Adrenal gland (tissue), 12 donors: ENCODE data around the gene MON1B. TPM values are rescaled to one million over a fixed set of nuclear protein-coding genes. Genes with fewer than 3 reads are reported as not detected.

ENCODE experiments used
- DNase-seq, 7 donors: peaks; one replicate each; pipeline ENCODE4 v3.0.0-alpha.2; 2019 to 2020
- H3K27ac ChIP-seq, 5 donors: fragments of 200-600 bp; sonication (generic) in 4 of 5; 1 replicate in 3 of 5; 2 replicates in 2 of 5; pipeline versions ENCODE4 v1.5.1 to v1.8.0; 2016 to 2020; ENCODE audit warnings: mild to moderate bottlenecking in 1 of 5
- H3K27me3 ChIP-seq: fragments of 200-600 bp; 2 replicates; pipeline ENCODE4 v1.8.0; 2021
- H3K36me3 ChIP-seq, 2 donors: fragments of 200-600 bp; replicated peaks in 1 of 2; 1 replicate in 1 of 2; 2 replicates in 1 of 2; pipeline versions ENCODE4 v1.5.1 to v1.8.0; 2018 to 2022
- H3K4me1 ChIP-seq, 2 donors: fragments of 200-600 bp; replicated peaks in 1 of 2; 1 replicate in 1 of 2; 2 replicates in 1 of 2; pipeline versions ENCODE4 v1.5.1 to v1.8.0; 2018 to 2021
- H3K4me3 ChIP-seq, 4 donors: fragments of 200-600 bp; sonication (generic) in 3 of 4; one replicate each; pipeline ENCODE4 v1.5.1; 2016 to 2018
- H3K9me3 ChIP-seq, 3 donors: fragments of 200-600 bp; sonication (generic) in 1 of 3; replicated peaks in 1 of 3; 1 replicate in 2 of 3; 2 replicates in 1 of 3; pipeline versions ENCODE4 v1.5.1 to v1.8.0; 2016 to 2021
- CTCF ChIP-seq, 6 experiments: fragments of 450-650 bp in 4 of 6; fragments of 200-600 bp in 2 of 6; sonication (generic) in 1 of 6; IDR thresholded peaks; 1 replicate in 5 of 6; 2 replicates in 1 of 6; pipeline versions ENCODE4 v1.5.1 to v1.8.0; 2016 to 2021; ENCODE audit warnings: antibody characterized with exemption in 6 of 6, mild to moderate bottlenecking in 2 of 6, moderate library complexity in 1 of 6
- POLR2A ChIP-seq, 2 donors: fragments of 450-650 bp; IDR thresholded peaks; one replicate each; pipeline ENCODE4 v1.6.1; 2017; ENCODE audit warnings: antibody characterized with exemption in 2 of 2, mild to moderate bottlenecking in 2 of 2, moderate library complexity in 1 of 2
- WGBS, 4 donors: extraction: QIAGEN DNeasy Blood & Tissue Kit in 2 of 4; methylation state at CpG; one replicate each; pipeline versions ENCODE4 v1.1.5 to v1.1.7; 2013 to 2017; 5-methylcytosine and 5-hydroxymethylcytosine counted together
- intact Hi-C, 2 donors: fragments of 100-400 bp; cut with DNase I; formaldehyde crosslinking; loops; one replicate each; pipeline versions ENCODE4 v1.14.1 to v1.15.0; 2022 to 2023
- polyA plus RNA-seq, 3 donors: library from polyadenylated mRNA; stranded (reverse); fragments of 200-250 nt in 2 of 3; fragments of 350-450 nt in 1 of 3; fragmentation: Illumina TruSeq in 1 of 3; extraction: RNeasy Lipid Tissue Mini Kit (QIAGEN cat#74804) in 1 of 3; gene quantifications; one replicate each; pipeline ENCODE4 v1.2.3, GENCODE V29; 2013 to 2014
- total RNA-seq, 9 donors: library from RNA; depleted of rRNA in 4 of 9; stranded (reverse); fragments of >200 nt in 4 of 9; fragments of 120-200 nt in 1 of 9; fragmentation: NEBNext Ultra II Directional in 1 of 9; extraction: Animal tissue kit (Norgen Biotek cat#: 25700) in 1 of 9; gene quantifications; one replicate each; pipeline versions ENCODE4 v1.1.0 to v1.2.4, GENCODE V29; 2013 to 2023
- donor health status: healthy with polysubstance abuse.
- donor health status: Bipolar disorder and iron deficiency.
- donor health status: DM: yes; HTN: yes; CAD: no.
- donor health status: DM: no; HTN: no; CAD: no.
- donor health status: DM: no; HTN: no; CAD: no.
- donor health status: DM: yes; HTN: yes; CAD: no.

The MON1B gene
- total and polyA plus RNA-seq, 12 donors: 7.5 to 94.0 (median 27.2) TPM

- no peaks in the 10 kb centered on the region for H3K27me3 ChIP-seq
- TF ChIP-seq CTCF (IDR thresholded peaks at IDR 0.05) (no peak), POLR2A (IDR thresholded peaks at IDR 0.05) (no peak)
- H3K4me3 ChIP-seq: no peak overlapping the region
- no peaks in the 10 kb centered on the region for H3K36me3 ChIP-seq
- no peaks in the 10 kb centered on the region for H3K9me3 ChIP-seq
- no peaks in the 10 kb centered on the region for H3K4me1 ChIP-seq
- DNase-seq: no peak
- intact Hi-C loops: no loop called here
- WGBS, 4 donors: 73 to 80% (median 75%) methylated on average over 4 of the region's 4 CpGs
- no peak overlapping the region for H3K27ac ChIP-seq
These were observed 59.4 kb downstream of the MON1B start for GRCh38 chr16:77250400-77250799.

Other genes starting within 250 kb of the MON1B start
- 1 to 10 TPM in 6 of 9 donors, under 1 TPM in 1, not detected in 2; 0.42 to 4.6 (median 2.0) TPM for gene SYCE1L, start 8.2 kb downstream of the MON1B start, total RNA-seq
- 10 to 100 TPM in 1 of 3 donors, 1 to 10 TPM in 1, not detected in 1; 3.5 to 10.8 TPM for gene SYCE1L, start 8.2 kb downstream of the MON1B start, polyA plus RNA-seq
- gene ADAMTS18, start 243.8 kb downstream of the MON1B start, total RNA-seq: under 1 TPM in 2 of 9 donors, not detected in 7; 0.11 to 0.32 TPM
- under 1 TPM in 1 of 3 donors, not detected in 2; 0.10 TPM for gene ADAMTS18, start 243.8 kb downstream of the MON1B start, polyA plus RNA-seq